AG10803 (cell line): ENCODE measurements around the gene NRF1.

ENCODE experiments used
- DNase-seq: peaks from one replicate; pipeline ENCODE4 v3.0.0; 2010; ENCODE audit warnings: low read depth
- H3K4me3 ChIP-seq: 2 replicates; pipeline ENCODE4 v1.5.1; 2011; ENCODE audit warnings: mild to moderate bottlenecking, low read length, control low read depth
- TF ChIP-seq, protein P1 (sequence below): conservative IDR thresholded peaks from 2 replicates; pipeline ENCODE4 v1.5.1; 2011; ENCODE audit warnings: mild to moderate bottlenecking, low read length, control low read depth, inconsistent platforms

NRF1 gene

DNA sequence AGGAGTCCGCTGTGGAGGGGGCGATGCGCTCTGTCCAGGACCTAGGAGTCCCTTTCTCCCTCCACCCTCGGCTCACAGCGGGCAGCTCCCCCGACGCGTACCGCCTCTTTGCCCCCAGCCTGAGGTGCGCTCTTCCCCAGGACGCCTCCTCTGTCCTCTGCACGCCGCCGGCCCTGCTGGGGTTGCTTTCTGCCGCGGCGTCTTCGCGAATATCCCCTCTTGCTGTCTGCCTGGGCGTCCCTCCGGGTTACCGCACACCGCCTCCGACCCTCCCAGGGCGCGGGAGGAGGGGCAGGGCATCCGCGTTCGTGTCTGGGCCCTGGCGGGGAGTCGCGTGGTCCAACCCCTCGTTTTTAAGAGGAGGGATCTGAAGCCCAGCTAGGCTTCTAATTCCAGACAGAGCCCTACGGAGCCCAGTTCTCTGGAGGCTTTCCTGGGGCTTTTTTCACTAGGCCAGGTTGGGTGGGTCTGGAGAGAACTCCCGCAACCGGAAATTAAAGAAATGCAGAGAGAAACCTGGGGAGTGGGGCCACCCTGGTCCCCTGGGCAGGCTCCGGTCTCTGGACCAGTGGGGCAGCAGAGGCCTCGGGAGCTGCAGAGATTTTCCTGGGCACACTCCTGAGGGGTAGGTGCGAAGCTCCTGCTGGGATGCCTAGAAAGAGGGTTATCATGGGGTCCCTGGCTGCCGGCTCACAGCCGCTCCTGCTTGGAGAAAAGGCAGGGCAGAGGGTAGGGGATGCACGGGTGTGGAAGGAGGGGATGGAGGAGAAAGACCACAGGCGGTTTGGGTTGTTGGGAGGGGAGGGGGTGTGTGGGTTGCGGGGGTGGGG lies 174.4 kb downstream of the NRF1 start:
- H3K4me3 ChIP-seq, result no peak overlapping the region
- TF ChIP-seq, protein P1, sequence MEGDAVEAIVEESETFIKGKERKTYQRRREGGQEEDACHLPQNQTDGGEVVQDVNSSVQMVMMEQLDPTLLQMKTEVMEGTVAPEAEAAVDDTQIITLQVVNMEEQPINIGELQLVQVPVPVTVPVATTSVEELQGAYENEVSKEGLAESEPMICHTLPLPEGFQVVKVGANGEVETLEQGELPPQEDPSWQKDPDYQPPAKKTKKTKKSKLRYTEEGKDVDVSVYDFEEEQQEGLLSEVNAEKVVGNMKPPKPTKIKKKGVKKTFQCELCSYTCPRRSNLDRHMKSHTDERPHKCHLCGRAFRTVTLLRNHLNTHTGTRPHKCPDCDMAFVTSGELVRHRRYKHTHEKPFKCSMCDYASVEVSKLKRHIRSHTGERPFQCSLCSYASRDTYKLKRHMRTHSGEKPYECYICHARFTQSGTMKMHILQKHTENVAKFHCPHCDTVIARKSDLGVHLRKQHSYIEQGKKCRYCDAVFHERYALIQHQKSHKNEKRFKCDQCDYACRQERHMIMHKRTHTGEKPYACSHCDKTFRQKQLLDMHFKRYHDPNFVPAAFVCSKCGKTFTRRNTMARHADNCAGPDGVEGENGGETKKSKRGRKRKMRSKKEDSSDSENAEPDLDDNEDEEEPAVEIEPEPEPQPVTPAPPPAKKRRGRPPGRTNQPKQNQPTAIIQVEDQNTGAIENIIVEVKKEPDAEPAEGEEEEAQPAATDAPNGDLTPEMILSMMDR, result no peak
- DNase-seq, result no peak

DNA sequence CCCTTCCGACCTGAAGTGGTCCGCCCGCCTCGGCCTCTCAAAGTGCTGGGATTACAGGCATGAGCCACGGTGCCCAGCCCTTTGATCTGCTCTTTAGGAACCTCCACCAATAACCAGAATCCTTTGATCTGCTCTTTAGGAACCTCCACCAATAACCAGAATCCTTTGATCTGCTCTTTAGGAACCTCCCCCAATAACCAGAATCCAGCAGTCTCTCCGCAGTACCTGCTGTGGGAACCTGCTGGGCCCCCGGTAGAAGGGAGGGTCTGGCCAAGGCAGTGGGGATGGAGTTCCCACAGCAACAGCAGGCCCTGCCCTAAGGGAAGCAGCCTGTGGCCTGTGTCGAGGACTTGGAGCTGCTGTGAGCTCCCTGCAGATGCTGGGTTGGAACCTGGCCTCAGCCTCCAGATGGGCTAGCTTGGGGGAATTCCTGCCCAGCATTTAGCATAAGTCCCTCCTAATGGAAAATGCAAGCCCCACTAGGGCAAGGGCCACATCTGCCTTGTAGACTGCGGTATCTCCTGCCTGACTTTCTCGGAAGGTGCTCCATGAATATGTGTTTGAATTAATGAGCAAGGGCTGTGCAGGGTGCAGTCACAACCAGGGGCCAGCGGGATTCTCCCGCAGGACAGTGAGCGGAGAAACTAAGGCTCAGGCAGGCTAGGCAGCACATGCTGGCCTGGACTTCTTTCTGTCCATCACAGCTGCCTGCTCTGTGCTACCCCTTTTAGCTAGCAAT lies 175.5 kb downstream of the NRF1 start:
- H3K4me3 ChIP-seq, result no peak overlapping the region
- TF ChIP-seq, protein P1, result no peak
- DNase-seq, result no peak

DNA sequence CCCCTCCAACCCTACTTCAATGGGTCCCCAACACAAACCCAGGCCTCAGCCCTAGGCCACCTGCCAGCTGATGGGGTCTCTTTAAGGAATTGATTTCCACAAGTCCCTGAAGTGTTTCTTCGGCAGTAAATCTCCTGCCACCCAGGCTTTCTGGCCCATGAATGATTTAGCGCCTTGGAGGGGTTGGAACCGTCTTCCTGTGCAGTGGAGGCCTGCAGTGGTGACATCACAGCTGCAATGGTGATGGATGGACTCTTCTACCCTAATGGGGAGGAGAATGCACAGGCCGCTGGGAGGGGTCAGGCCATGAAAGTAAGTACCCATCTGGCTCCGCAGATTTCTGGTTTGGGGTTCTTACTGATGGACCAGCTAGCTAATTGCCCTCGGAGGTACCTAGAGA lies 177.5 kb downstream of the NRF1 start:
- TF ChIP-seq, protein P1, result no peak
- no peak for DNase-seq
- no peak overlapping the region for H3K4me3 ChIP-seq

DNA sequence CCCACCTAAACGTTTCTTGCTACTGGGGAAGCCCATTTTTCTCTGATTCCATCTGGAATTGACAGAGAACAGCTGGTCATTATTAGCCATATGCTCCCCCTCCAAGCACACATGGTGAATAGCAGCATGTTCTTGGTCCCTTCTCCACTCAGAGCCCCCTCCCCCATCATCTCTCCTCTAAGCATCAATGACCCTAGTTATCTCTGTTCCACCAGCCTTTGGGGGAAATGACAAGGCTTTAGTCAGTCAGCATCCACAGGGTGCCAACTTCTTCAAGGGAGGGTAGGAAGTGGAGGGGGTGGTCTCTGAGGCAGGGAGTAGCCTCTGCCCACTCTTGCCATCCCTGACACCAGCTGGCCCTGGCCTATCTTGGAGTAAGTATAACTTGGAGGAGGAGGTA lies 178.1 kb downstream of the NRF1 start:
- no peak overlapping the region for H3K4me3 ChIP-seq
- TF ChIP-seq, protein P1, result no peak
- no peak for DNase-seq

DNA sequence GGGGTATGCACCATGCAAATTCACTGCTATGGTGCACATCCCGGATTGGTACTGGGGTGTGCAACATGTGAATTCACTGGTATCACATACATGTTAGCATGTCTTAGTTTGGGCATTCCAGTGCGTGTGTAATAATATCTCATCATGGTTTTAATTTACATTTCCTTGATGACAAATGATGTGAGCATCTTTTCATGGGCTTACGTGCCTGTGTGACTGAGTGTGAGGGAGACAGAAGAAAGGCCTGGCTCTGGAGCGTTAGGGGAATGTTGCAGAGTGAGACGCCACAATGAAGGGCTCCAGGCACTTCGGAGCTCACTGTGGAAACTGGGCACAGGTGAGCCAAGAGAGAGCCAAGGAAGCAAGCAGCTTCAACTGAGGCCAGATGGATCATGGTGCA lies 178.6 kb downstream of the NRF1 start:
- DNase-seq, result peak; percentile 30
- TF ChIP-seq, protein P1, result no peak
- no peak overlapping the region for H3K4me3 ChIP-seq

DNA sequence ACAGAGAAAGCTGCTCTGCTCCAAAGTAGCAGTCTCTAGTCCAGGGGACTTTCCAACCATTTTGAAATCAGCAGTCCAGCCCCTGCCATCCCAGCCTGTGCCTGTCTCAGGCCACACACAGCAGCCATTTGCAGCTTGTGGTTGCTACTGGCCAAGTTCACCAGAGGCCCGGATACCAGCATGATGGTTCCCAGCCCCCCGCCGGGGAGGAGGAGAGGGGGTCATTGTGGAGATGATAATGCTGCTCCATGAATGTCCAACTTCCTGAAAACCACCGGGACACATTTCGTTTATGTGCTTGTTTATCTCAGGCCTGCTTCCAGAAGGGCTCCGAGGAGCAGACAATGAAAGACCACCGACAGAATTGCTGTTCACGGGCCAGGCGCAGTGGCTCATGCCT lies 181.2 kb downstream of the NRF1 start:
- no peak for DNase-seq
- TF ChIP-seq, protein P1, result no peak
- no peak overlapping the region for H3K4me3 ChIP-seq
